ENCODE results near the gene HK2. TPM values are rescaled to one million over a fixed set of nuclear protein-coding genes. Genes with fewer than 3 reads are reported as not detected.

Gene HK2
- total RNA-seq, 2 donors from 2014 or later, result 8.7 to 114 TPM

DNA sequence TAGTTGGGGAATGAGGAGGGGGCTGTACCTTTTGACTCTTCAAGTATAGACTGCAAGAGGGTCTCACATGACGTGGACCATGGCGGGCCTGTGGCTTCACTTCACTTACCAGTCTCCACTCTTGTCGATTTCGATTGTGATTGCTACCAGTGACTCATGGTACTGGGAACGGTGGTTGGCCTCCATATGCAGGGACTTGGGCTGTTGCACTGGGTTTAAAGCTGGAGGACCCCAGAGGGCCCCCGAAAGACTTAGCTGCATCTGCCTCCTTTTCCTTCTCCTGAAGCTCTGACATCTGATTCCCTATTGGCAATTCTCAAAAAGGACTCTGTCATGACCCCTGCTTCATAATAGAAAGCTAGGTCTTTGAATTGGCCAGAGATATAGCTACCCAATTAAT, 43.4 kb downstream of the HK2 start:
- intact Hi-C loops (cut with DNase I), result no loop called here
- H3K4me3 ChIP-seq, result no peak overlapping the region
- no peaks in the 10 kb centered on the region for H3K27me3 ChIP-seq (replicated peaks; ENCODE audit: insufficient read depth)
- TF ChIP-seq POLR2A (IDR thresholded peaks at IDR 0.05) (no peak), POLR2AphosphoS5 (IDR thresholded peaks at IDR 0.05) (no peak)
- TF ChIP-seq, protein P1, sequence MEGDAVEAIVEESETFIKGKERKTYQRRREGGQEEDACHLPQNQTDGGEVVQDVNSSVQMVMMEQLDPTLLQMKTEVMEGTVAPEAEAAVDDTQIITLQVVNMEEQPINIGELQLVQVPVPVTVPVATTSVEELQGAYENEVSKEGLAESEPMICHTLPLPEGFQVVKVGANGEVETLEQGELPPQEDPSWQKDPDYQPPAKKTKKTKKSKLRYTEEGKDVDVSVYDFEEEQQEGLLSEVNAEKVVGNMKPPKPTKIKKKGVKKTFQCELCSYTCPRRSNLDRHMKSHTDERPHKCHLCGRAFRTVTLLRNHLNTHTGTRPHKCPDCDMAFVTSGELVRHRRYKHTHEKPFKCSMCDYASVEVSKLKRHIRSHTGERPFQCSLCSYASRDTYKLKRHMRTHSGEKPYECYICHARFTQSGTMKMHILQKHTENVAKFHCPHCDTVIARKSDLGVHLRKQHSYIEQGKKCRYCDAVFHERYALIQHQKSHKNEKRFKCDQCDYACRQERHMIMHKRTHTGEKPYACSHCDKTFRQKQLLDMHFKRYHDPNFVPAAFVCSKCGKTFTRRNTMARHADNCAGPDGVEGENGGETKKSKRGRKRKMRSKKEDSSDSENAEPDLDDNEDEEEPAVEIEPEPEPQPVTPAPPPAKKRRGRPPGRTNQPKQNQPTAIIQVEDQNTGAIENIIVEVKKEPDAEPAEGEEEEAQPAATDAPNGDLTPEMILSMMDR (IDR thresholded peaks at IDR 0.05), result no peak
- DNase-seq (ENCODE audit: low spot score), result no peak
- no peak overlapping the region for H3K27ac ChIP-seq
- H3K4me1 ChIP-seq (replicated peaks), result no peaks in the 10 kb centered on the region
- no peaks in the 10 kb centered on the region for H3K9me3 ChIP-seq
- 95% methylated on average over 6 of the region's 6 CpGs for WGBS
- H3K36me3 ChIP-seq, result no peaks in the 10 kb centered on the region

DNA sequence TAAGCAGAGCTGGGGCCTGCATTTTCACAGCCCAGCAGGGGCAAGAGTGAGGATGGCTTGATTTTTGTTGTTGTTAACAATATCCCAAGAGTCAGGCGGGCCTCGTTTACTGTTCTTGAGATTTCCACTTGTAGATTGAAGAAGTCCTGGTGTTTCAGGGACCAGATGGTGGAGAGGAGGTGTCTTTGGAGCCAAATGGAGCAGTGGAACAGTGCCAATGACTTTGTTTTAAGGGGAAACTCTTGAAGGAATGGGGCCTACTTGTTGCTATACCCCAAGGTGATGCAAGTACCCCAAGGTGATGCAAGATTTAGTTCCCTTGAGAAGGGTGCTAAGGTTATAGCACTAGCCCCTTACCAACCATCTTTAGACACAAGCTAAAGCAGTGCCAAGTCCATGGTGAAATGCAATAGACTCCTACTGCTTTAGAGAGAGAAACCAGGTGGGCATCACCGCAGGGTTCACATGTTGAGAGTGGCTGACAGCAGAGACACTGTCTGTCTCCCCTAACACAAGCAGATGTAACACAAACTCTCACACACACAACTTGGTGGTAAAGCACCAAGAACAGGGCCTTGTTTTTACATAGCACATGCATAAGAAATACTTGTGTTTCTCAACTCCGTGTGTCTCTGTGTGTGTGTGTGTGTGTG, 44.0 kb downstream of the HK2 start:
- Histone ChIP-seq H3K27ac (no peak overlapping the region), H3K4me1 (replicated peaks) (no peaks in the 10 kb centered on the region), H3K9me3 (no peaks in the 10 kb centered on the region), H3K27me3 (replicated peaks; ENCODE audit: insufficient read depth) (no peaks in the 10 kb centered on the region), H3K36me3 (no peaks in the 10 kb centered on the region), H3K4me3 (no peak overlapping the region)
- TF ChIP-seq, protein P1 (IDR thresholded peaks at IDR 0.05), result no peak
- TF ChIP-seq POLR2AphosphoS5 (IDR thresholded peaks at IDR 0.05), result no peak
- TF ChIP-seq POLR2A (IDR thresholded peaks at IDR 0.05), result no peak
- no peak for DNase-seq (ENCODE audit: low spot score)
- intact Hi-C loops (cut with DNase I), result no loop called here
- WGBS, result 86% methylated on average over 4 of the region's 4 CpGs

DNA sequence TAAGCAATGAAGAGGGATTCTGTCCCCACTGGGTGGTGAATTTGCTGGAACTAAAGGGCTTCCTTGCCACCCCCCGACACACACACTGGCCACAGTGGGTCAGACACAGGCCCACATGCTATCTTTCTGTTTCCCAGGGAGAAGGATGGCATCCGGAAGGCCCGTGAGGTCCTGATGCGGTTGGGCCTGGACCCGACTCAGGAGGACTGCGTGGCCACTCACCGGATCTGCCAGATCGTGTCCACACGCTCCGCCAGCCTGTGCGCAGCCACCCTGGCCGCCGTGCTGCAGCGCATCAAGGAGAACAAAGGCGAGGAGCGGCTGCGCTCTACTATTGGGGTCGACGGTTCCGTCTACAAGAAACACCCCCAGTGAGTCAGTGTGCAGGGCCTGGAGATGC, 44.6 kb downstream of the HK2 start:
- no peaks in the 10 kb centered on the region for H3K9me3 ChIP-seq
- no peaks in the 10 kb centered on the region for H3K36me3 ChIP-seq
- no peak overlapping the region for H3K27ac ChIP-seq
- no peaks in the 10 kb centered on the region for H3K4me1 ChIP-seq (replicated peaks)
- no peaks in the 10 kb centered on the region for H3K27me3 ChIP-seq (replicated peaks; ENCODE audit: insufficient read depth)
- no peak overlapping the region for H3K4me3 ChIP-seq
- WGBS, result 91% methylated on average over 17 of the region's 20 CpGs
- intact Hi-C loops (cut with DNase I), result no loop called here
- DNase-seq (ENCODE audit: low spot score), result no peak
- TF ChIP-seq POLR2AphosphoS5 (IDR thresholded peaks at IDR 0.05) (no peak), POLR2A (IDR thresholded peaks at IDR 0.05) (no peak)
- TF ChIP-seq, protein P1 (IDR thresholded peaks at IDR 0.05), result no peak

DNA sequence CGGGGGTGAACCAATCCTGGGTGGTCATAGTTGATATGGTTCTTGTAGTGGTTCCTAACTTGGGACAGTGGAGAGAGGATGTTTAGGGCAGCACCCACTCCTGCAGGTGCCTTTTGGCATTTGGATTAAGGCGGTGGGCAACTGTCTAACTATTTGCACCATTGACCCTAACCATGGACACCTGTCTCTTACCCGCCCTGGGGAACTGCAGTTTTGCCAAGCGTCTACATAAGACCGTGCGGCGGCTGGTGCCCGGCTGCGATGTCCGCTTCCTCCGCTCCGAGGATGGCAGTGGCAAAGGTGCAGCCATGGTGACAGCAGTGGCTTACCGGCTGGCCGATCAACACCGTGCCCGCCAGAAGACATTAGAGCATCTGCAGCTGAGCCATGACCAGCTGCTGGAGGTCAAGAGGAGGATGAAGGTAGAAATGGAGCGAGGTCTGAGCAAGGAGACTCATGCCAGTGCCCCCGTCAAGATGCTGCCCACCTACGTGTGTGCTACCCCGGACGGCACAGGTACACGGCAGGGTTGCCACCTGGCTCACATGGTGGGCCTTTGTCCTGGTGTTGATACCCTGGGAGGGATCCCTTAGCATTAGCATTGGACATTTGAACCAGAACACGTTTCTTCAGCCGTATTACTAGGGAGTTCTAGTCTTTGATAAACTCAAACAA, 46.3 kb downstream of the HK2 start:
- Histone ChIP-seq H3K4me3 (no peak overlapping the region), H3K9me3 (no peaks in the 10 kb centered on the region), H3K36me3 (no peaks in the 10 kb centered on the region), H3K27ac (no peak overlapping the region), H3K27me3 (replicated peaks; ENCODE audit: insufficient read depth) (no peaks in the 10 kb centered on the region), H3K4me1 (replicated peaks) (no peaks in the 10 kb centered on the region)
- no peak for DNase-seq (ENCODE audit: low spot score)
- WGBS, result 96% methylated on average over 23 of the region's 24 CpGs
- TF ChIP-seq POLR2A (IDR thresholded peaks at IDR 0.05) (no peak), POLR2AphosphoS5 (IDR thresholded peaks at IDR 0.05) (no peak)
- TF ChIP-seq, protein P1 (IDR thresholded peaks at IDR 0.05), result no peak
- intact Hi-C loops (cut with DNase I), result no loop called here

DNA sequence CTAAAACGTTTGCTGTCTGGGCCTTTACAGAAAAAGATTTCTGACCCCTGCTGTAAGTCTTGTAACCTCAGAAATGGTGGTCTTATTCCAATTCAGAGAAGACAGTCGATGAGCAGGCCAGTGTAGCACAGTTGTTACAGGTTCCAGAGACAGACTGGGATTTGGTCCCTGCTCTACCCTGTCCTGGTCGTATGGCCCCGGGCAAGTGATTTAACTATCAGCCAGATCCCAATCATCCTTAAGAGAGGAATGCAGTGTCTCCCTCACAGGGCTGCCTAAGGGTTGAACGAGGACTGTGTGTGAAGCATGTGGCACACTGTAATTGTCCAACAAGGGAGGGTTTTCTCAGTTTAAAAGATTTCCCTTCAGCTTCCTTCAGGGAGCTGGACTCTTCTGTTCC, 47.2 kb downstream of the HK2 start:
- H3K9me3 ChIP-seq, result no peaks in the 10 kb centered on the region
- DNase-seq (ENCODE audit: low spot score), result no peak
- H3K27me3 ChIP-seq (replicated peaks; ENCODE audit: insufficient read depth), result no peaks in the 10 kb centered on the region
- no peak overlapping the region for H3K4me3 ChIP-seq
- 80% methylated on average over 5 of the region's 5 CpGs for WGBS
- H3K27ac ChIP-seq, result no peak overlapping the region
- no peak for TF ChIP-seq POLR2AphosphoS5 (IDR thresholded peaks at IDR 0.05)
- TF ChIP-seq, protein P1 (IDR thresholded peaks at IDR 0.05), result no peak
- no peak for TF ChIP-seq POLR2A (IDR thresholded peaks at IDR 0.05)
- no peaks in the 10 kb centered on the region for H3K36me3 ChIP-seq
- intact Hi-C loops (cut with DNase I), result no loop called here
- H3K4me1 ChIP-seq (replicated peaks), result no peaks in the 10 kb centered on the region

Measured in prostate gland (tissue), 2 donors.